Activated CD4-positive, alpha-beta T cell treated with anti-CD3 and anti-CD28 coated beads for 24 hours (primary cell): ENCODE data around the gene UNC13C.

Experiments used
- DNase-seq, 2 donors: peaks; one replicate each; pipeline ENCODE4 v3.0.0-alpha.2; 2020; ENCODE audit warnings: low read depth in 2 of 2

The UNC13C gene

DNA sequence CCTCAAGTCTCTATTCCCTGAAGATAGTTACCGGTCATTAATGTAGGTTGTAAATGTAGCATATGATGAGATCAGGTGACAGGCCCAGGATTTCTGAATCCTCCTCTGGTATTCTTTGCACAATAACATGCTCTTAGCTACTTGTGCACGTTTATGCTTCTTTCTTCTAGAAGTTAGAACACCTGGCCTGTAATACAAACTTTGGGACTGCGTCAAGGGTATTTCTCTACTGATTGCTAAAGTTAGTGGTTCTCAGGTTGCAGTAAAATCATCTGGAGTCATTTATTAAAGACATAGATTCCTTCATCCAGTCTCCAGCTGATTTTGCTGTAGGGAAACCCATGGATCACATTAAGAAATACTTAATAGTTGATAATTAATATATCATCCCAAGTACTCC lies 48.0 kb downstream of the UNC13C start:
- no peak for DNase-seq

GRCh38 chr15:54026891-54027290 lies 48.6 kb downstream of the UNC13C start:
- DNase-seq = no peak

DNA sequence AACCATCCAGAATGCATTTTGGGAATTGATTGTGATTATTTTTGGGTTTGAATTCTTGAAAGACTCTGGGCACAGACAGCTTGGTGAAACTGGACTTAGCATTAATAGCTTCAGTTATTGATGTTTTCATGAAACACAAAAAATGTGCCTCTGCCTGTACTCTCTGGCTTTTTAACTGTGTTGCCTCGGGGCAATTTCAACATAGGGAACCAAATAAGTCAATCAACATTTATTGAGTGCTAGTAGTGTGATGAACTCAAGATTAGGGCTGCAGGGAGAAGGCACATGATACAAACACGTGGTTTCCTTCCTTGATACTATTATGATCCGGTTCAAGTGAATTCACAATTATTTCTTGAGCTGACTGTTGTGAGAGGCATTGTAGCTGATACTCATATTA lies 50.8 kb downstream of the UNC13C start:
- DNase-seq = no peak

DNA sequence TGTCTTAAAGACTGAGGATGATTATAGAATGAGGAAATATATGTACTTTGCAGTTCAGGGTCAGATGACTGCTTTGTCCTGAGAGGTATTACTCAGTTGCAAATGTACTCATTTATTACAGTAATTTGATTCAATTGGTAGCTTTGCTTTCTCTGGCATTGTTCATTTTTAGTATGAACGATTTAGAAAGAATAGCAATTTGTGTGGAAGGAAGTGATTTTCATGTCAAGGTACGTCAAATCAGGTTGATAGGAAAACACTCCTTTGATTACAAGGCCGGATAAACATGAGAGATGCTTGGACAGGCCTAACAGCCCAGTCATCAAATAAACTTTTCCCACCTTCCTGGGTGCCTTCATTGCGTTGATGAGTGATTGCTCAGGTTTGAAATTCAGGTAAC lies 53.8 kb downstream of the UNC13C start:
- DNase-seq = no peak

DNA sequence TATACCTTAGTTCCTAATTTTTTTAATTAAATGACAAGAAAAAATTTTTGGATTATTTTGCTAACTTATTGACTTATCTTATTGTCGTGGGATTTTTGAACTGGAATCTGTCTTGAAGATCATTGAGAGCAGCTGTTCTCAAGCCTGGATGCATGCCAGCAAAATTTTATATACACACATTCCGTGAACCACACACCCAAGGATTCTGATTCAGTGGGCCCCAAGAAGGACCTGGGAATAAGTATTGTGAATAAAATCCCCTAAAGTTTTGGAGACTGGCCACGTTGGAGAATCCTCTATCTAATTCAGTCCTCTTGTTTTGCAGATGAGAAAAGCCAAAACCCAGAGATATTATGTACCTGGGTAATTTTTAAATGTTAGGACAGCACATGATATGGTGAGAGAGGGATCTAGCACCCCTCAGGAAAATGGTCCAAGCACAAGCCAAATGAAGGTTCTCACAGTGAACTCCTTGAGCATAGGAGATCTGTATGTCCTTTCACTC lies 55.2 kb downstream of the UNC13C start:
- DNase-seq = no peak

- no peak for DNase-seq
Observed at GRCh38 chr15:54033869-54034458, 55.7 kb downstream of the UNC13C start.

- no peak for DNase-seq
Observed at GRCh38 chr15:54035616-54036015, 57.4 kb downstream of the UNC13C start.

DNA sequence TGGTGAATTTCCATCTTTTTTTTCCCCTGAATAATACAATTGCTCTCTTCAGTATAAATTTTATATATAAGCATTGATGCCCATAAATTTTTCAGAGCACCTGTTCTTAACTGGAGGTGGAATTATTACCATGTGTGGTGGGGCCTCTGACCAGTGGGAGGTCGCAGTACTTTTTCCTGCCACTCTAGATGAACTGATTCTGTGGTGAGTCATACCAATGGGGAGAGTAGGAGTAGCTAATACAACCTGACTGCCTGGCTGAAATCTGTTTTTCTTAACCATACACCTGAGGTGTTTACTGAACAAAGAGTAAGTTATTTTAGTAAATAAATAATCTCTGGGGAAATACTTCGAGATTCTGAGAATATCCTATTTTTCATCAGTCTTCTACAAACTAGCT lies 67.2 kb downstream of the UNC13C start:
- DNase-seq = no peak

DNA sequence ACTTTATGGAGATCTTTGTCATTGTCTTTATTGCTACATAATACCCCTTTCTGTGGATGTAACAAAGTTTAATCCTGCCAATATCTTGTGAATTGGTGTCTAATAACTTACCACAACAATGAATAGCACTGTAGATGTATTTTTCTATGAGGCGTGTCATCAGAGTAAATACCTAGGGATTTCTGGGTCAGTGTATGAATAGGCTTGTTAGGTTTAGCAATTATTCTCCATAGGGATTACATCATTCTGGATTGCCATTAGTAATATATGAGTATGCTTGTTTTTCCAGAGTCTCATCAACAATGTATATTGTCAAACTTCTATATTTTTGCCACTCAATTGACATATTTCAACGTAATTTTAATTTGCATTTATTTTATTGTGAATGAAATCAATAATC lies 67.9 kb downstream of the UNC13C start:
- no peak for DNase-seq

DNA sequence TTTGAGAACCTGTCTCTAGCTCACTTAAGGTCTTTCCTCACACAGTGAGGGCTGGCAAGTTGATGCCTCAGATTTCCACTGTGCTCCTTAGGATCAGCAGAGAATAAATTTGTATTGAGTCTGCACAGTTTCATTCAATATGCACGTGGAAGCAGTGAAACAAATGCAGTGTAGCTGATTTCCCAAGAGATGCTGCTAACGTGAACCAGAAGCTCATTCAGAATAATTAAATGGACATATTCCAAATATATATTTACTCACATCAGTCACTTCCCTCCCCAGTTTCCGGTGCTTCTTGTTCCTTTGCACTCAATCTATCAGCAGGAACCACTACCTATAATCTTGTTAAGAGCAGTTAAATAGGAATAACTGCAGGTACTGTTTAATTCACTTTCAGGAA lies 86.1 kb downstream of the UNC13C start:
- DNase-seq = no peak

DNA sequence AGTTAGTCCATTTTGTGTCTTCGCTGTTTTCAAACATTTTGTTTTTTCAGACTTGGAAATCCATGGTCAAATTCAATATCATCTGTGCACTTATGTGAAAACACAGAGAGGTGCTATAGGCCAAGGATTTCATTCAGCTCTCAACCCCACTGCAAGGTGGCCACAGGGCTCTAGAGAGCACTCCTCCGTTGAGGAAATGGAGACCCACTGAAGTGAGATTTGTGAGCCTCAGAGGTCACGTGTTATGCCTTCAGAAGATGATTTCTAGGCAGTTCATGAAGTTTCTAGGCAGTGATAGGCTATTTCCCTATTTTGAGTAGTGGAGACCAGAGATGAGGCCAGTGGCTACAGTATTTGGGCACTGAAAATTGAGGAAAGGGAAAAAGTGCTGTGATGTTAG lies 88.2 kb downstream of the UNC13C start:
- no peak for DNase-seq

GRCh38 chr15:54082836-54083492 lies 104.7 kb downstream of the UNC13C start:
- no peak for DNase-seq

DNA sequence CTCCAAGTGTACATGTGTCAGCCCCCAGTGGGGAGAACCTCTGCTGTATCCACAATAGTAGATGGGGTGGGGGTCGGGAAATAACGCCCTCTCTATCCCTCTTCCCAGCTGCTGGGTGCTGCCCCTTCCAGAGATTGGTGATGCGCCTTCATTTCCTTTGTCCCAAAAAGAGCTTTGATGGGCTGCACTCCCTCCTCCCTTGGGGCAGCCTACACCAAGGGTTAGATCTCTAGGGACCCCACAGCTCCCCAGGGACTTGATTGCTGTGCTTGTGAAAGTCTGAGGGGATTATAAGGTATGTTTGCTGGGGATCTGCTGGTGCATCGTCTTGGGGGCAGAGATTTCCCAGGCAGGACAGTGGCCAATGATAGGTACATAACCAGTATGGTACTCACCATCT lies 105.3 kb downstream of the UNC13C start:
- no peak for DNase-seq

- DNase-seq = no peak
Observed at GRCh38 chr15:54083991-54084390, 105.8 kb downstream of the UNC13C start.

DNA sequence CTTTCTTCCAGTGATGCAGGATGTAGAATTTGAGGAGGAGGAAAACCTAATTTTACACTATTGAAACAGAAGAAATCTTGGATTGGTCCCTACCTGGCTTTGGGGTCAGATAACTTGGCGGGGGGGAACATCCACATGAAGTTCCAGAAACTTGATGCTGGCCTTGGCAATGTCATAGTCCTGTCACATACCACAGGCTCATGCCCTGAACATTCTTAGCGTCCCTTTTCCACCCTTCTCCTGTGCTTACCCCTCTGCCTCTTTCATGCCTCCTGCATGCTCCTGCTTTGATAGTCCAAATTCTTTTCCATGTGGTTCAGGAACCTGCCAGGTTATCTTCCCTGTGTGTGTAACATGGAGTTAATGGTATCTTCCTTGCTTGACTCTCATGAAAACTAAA lies 110.6 kb downstream of the UNC13C start:
- DNase-seq = no peak

- no peak for DNase-seq
Observed at GRCh38 chr15:54089776-54090175, 111.5 kb downstream of the UNC13C start.

DNA sequence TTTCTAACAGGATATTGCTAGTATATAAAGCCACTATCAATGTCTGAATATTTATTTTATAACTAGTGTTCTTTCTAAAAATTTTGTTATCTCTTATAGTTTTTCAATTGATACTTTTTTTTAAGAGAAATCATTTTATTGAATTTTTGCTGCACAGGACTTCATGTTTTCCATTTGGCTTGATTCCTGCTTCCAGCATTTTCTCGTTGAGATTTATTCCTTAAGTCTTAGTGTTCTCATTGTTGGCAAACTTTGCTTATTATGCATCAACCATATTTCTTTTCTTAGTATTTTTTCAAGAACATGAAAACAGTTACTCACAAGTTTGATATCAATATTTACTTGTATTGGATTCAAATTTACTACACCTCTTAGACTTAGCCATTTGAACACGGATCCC lies 113.4 kb downstream of the UNC13C start:
- DNase-seq = no peak

DNA sequence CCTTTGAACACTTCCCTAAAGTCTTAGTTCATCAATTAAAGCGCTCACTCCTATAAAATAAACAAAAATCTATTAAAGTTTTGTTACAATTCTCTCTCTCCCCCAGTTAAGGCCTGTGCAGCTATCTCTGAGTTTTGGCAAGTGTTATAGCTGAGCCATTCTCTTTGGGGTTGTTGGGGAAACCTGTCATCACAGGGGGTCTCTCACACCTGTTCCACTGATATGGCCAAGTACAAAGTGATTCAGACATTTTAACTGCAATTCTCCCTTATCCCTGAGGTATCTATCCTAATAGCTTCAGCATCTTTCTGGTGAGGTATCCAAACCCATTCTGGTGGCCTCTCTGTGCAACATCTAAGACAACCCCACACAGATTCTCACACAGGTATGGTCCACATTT lies 116.4 kb downstream of the UNC13C start:
- DNase-seq = no peak

DNA sequence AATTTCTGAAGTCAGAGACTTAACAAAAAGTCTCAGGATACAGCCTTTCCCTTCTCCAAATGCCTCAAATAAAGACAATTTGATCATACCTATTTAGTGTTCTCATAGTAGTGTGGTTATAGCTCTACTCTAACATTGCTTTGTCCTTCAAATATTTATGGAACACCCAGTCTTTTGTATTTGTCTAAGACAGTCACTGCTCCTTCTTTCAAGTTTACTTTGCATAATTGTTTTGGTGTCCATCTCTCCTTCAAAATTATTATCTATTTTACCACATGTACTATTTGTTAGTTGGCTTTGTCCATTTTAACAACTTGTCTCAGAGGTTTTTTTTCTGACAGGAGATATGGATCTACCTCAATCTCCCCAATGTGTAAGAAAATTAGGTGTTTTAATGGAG lies 118.8 kb downstream of the UNC13C start:
- DNase-seq = no peak

DNA sequence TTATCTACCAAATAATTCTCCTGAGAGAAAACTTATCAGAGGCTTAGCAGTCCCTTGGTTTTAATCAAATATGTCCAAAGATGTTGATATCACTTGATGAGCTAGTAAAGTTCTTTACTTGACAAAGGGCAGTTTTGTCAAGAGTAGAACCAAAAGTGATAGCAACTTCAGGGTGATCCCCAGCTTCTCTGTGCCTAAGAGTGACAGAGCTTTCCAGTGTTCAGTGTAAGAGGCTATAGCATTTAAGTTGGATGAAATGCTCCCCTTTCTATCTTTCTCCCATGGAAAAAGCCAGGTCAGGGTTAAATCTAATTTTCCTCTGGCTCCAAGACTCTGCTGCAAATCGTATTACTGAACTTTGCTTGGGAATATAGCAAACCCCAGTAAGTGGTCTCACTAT lies 120.8 kb downstream of the UNC13C start:
- DNase-seq = no peak

DNA sequence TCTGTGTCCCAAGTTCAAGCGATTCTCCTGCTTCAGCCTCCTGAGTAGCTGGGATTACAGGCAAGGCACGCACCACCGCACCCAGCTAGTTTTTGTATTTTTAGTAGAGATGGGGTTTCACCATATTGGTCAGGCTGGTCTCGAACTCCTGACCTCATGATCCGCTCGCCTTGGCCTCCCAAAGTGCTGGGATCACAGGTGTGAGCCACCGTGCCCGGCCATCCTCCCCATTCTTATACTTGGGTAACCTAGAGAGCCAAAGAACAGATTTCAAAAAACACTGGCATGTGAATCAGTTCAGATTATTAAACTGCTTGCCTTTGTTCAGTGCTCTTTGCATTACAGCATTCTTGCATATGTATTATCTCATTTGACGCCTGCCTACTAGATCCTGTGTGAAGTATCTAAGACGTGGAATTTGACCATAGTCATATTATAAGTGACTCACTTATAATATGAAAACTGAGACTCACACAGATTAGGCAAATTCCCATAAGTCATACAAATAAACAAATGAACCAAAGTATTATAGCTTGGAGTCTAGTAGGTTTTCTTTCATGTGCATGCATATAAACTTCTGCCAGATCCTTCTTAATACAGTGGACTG lies 123.5 kb downstream of the UNC13C start:
- DNase-seq = no peak

GRCh38 chr15:54102704-54103103 lies 124.5 kb downstream of the UNC13C start:
- DNase-seq = no peak

- DNase-seq = no peak
Observed at GRCh38 chr15:54109014-54109413, 130.8 kb downstream of the UNC13C start.
